ENCODE measurements around the gene PAPPA2. TPM values are rescaled to one million over a fixed set of nuclear protein-coding genes. Genes with fewer than 3 reads are reported as not detected.
A peak's percentile ranks its signal among the peaks of the same experiment; 100 is the strongest.

PAPPA2 gene
- total and polyA plus RNA-seq, 9 of the 15 experiments (the other 6 are each of a cell fraction or from before 2014, with no cell fraction given): 0.01 to 0.15 (median 0.05) TPM; not detected in 2

DNA sequence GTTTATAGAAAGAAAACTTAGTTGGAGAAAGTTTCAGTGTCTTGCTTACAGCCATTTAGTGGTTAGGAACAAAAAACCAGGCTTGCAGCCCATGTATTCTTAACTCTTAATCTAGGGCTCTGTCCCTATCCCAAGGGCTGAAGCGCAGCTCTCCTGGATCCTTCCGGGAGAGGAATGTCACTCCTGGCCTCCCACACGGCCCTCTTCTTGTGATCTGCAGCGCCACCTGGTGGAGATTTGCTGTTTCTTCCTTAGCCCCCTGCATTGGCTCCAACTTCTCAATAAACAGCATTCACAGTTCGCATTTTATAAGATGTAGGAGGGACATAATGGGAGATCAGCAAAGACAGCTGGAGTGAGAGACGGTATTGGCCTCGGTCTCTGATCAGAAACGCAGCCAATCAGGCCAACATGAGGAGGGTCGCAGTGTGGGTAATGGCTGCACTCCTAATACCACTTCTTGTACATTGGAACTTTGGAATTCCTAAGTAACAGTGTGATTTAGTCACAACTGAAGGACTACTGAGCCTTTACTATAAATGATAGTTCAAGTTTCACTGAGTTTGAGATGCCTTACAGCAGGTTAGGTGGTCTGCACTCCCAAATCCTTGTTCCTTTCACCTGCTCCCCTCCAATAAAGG is 418.1 kb downstream of the PAPPA2 start:
- H3K9ac ChIP-seq (ENCODE audit: insufficient read depth in 1 of 2, low read depth in 2 of 2, low read length in 2 of 2): peak overlapping the region; percentile 8 to 66; a peak in 2 of 4 replicates
- no TSS peak for BruUV-seq (replicated peaks)
- H3K4me1 ChIP-seq (replicated peaks in 1 of 2; ENCODE audit: control insufficient read depth in 2 of 2, insufficient read depth in 2 of 2, low read length in 2 of 2): peaks cover 33 to 50% of the 10 kb centered on the region in 2 experiments
- peak overlapping the region; percentile 83 for H3K4me2 ChIP-seq (ENCODE audit: insufficient read depth, low read length)
- H4K20me1 ChIP-seq (replicated peaks; ENCODE audit: control insufficient read depth, insufficient read depth, low read length): no peaks in the 10 kb centered on the region
- H3K9me1 ChIP-seq (ENCODE audit: control insufficient read depth, insufficient read depth, low read length): peaks cover 4% of the 10 kb centered on the region
- in situ Hi-C loops (cut with MboI): loop anchor here (5.0 to 10.0 kb wide), 2 partner anchors 324 to 506 kb away; no protein-coding TSS in a partner anchor
- H3K9me3 ChIP-seq (replicated peaks; ENCODE audit: control insufficient read depth, insufficient read depth, low read depth, low read length): no peaks in the 10 kb centered on the region
- FAIRE-seq (peak; percentile 75), ATAC-seq (peak; percentile 67), DNase-seq (ENCODE audit: extremely low read depth in 1 of 4, low spot score in 3 of 4) (peak; percentile 81 to 92 (median 91))
- ChIA-PET CTCF (ENCODE audit: low intra/inter-chr PET ratio) (interaction anchor here (0.6 to 2.9 kb wide), 6 partner anchors 68 to 1507 kb away, joined by 3 to 44 read pairs (median 4); no protein-coding TSS in a partner anchor), POLR2A (interaction anchor here (0.6 kb wide), 1 partner anchor 42 kb away, joined by 3 read pairs; no protein-coding TSS in a partner anchor)
- H3K79me2 ChIP-seq (ENCODE audit: control insufficient read depth, insufficient read depth, low read length): no peaks in the 10 kb centered on the region
- H3K27ac ChIP-seq (ENCODE audit: extremely low read depth, low read depth, low read length): peak overlapping the region; percentile 88
- H2AFZ ChIP-seq (ENCODE audit: low read depth, low read length): peak overlapping the region; percentile 95
- 5% methylated on average over 9 of the region's 9 CpGs for WGBS (ENCODE audit: insufficient coverage, low coverage, missing lambda C conversion rate)
- H3K4me3 ChIP-seq: no peak overlapping the region
- no peaks in the 10 kb centered on the region for H3K36me3 ChIP-seq (ENCODE audit: control insufficient read depth, insufficient read depth, low read length)
- intact Hi-C loops (cut with micrococcal nuclease): loop anchor here (1.0 to 2.0 kb wide), 6 partner anchors 38 to 506 kb away; no protein-coding TSS in a partner anchor
- H3K27me3 ChIP-seq (ENCODE audit: control insufficient read depth in 2 of 2, insufficient read depth in 2 of 2, low read length in 2 of 2): no peaks in the 10 kb centered on the region
- TF ChIP-seq GATAD2B (IDR thresholded peaks at IDR 0.05; ENCODE audit: borderline replicate concordance) (no peak), SMAD2 (IDR thresholded peaks at IDR 0.05; ENCODE audit: low read depth, low read length) (no peak), ZNF561 (CRISPR knock-in tag; conservative IDR thresholded peaks at IDR 0.05) (no peak)
- TF ChIP-seq, protein P1, sequence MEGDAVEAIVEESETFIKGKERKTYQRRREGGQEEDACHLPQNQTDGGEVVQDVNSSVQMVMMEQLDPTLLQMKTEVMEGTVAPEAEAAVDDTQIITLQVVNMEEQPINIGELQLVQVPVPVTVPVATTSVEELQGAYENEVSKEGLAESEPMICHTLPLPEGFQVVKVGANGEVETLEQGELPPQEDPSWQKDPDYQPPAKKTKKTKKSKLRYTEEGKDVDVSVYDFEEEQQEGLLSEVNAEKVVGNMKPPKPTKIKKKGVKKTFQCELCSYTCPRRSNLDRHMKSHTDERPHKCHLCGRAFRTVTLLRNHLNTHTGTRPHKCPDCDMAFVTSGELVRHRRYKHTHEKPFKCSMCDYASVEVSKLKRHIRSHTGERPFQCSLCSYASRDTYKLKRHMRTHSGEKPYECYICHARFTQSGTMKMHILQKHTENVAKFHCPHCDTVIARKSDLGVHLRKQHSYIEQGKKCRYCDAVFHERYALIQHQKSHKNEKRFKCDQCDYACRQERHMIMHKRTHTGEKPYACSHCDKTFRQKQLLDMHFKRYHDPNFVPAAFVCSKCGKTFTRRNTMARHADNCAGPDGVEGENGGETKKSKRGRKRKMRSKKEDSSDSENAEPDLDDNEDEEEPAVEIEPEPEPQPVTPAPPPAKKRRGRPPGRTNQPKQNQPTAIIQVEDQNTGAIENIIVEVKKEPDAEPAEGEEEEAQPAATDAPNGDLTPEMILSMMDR (IDR thresholded peaks at IDR 0.05 in 2 of 3, conservative IDR thresholded peaks at IDR 0.05 in 1 of 3; ENCODE audit: insufficient read depth in 2 of 3, low read depth in 1 of 3, low read length in 3 of 3): peak; percentile 86 to 96 (median 95)
- TF ChIP-seq, protein P2, sequence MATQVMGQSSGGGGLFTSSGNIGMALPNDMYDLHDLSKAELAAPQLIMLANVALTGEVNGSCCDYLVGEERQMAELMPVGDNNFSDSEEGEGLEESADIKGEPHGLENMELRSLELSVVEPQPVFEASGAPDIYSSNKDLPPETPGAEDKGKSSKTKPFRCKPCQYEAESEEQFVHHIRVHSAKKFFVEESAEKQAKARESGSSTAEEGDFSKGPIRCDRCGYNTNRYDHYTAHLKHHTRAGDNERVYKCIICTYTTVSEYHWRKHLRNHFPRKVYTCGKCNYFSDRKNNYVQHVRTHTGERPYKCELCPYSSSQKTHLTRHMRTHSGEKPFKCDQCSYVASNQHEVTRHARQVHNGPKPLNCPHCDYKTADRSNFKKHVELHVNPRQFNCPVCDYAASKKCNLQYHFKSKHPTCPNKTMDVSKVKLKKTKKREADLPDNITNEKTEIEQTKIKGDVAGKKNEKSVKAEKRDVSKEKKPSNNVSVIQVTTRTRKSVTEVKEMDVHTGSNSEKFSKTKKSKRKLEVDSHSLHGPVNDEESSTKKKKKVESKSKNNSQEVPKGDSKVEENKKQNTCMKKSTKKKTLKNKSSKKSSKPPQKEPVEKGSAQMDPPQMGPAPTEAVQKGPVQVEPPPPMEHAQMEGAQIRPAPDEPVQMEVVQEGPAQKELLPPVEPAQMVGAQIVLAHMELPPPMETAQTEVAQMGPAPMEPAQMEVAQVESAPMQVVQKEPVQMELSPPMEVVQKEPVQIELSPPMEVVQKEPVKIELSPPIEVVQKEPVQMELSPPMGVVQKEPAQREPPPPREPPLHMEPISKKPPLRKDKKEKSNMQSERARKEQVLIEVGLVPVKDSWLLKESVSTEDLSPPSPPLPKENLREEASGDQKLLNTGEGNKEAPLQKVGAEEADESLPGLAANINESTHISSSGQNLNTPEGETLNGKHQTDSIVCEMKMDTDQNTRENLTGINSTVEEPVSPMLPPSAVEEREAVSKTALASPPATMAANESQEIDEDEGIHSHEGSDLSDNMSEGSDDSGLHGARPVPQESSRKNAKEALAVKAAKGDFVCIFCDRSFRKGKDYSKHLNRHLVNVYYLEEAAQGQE (IDR thresholded peaks at IDR 0.05; ENCODE audit: borderline replicate concordance): peak; percentile 89
- TF ChIP-seq, protein P2 (CRISPR knock-in tag; IDR thresholded peaks at IDR 0.05; ENCODE audit: low read depth): no peak
- TF ChIP-seq, protein P3, sequence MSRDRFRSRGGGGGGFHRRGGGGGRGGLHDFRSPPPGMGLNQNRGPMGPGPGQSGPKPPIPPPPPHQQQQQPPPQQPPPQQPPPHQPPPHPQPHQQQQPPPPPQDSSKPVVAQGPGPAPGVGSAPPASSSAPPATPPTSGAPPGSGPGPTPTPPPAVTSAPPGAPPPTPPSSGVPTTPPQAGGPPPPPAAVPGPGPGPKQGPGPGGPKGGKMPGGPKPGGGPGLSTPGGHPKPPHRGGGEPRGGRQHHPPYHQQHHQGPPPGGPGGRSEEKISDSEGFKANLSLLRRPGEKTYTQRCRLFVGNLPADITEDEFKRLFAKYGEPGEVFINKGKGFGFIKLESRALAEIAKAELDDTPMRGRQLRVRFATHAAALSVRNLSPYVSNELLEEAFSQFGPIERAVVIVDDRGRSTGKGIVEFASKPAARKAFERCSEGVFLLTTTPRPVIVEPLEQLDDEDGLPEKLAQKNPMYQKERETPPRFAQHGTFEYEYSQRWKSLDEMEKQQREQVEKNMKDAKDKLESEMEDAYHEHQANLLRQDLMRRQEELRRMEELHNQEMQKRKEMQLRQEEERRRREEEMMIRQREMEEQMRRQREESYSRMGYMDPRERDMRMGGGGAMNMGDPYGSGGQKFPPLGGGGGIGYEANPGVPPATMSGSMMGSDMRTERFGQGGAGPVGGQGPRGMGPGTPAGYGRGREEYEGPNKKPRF (IDR thresholded peaks at IDR 0.05; ENCODE audit: low read depth, low read length): no peak
